ENCODE measurements around the gene CELSR1.

Gene CELSR1

DNA sequence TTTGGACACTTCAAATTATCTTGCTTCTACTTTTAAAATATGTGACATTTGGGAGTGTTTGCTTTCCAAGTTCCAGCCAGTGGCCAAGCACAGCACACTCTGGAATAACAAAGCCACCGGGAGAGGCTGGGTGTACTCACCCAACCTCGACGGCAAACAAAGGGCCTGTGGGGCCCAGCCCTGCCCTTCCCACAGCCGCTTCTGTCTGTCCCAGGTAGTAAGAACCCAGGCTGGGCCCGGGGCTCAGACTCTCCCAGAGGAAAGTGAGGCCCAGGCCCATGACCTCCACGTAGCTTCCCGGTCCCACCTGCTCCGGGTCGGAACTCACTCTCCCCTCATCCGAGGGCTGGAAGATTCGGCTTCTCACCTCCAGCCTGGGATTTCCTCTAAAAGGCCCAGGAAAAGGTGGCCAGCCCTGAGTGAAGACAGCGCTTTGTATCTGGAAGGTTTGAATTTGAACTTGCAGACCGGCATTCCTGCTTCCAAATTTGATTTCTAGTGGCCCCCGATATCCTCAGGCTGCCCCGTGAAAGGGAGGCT lies 93.5 kb downstream of the CELSR1 start:
- no peak for DNase-seq (ENCODE audit: low read depth)

DNA sequence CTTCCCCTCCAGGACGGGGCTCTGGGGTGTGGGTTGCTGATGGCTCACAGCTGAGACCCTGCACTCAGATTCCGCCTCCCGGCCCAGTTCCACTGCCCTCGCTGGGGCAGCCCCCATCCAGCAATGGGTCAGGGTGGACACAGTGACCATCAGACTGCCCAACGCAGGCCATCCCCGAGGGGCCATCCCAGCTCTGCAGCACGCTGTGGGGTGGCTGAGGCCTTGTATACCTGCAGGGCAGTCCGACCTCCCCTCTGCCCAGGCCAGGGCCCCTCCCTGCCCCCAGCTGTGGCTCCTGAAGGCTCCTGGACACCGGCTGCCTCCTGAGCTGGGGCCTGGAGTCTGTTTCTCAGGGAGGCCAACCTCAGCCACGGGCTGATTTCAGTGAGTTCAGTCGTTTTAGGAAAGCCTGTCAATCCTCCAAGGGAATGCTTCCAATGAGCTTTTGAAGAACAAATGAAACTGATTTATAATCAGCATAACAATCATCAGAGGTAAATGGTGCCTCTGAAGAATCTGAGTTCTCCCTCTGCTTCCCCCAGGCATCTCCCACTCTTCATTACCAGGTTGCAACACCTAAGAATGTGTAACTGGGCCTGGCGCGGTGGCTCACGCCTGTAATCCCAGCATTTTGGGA lies 95.1 kb downstream of the CELSR1 start:
- no peak for DNase-seq (ENCODE audit: low read depth)

DNA sequence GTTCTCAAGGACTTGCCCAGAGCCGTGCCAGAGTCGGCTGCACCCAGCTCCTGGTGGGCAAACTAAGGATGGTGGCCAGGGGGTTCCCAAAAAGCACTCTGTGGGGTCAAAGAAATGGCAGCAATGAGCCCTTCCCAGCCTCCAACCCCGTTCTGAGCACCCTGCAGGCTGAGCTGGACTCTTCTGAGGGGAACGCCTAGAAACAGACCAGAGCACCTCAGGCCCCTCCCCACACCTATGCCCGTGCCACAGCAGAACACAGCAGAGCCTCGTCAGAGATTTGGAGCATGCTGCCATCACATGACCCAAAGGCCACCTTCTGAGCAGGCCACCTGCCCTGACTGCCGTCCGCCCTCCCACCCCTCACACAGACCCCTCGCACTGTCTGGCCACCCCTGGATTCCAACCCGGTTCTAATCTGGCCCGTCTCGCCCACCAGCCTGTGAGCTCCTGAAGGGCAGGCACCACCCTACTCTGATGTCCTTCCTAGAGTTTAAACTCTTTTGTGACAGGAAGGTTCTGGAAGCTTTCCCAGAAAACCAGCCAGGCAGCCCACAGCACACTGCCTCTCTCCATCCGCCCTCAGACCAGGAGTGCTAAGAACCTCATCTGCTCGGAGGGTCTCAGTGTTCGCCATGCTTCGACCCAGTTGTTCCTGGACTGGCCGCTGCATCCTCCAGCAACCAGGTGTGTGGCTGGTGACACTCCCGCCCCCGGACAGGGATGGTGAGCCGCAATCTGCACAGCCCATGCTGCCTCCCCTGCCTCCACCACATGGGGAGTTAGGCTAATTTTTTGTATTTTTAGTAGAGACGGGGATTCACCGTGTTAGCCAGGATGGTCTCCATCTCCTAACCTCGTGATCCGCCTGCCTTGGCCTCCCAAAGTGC lies 97.6 kb downstream of the CELSR1 start:
- DNase-seq (ENCODE audit: low read depth) = no peak

DNA sequence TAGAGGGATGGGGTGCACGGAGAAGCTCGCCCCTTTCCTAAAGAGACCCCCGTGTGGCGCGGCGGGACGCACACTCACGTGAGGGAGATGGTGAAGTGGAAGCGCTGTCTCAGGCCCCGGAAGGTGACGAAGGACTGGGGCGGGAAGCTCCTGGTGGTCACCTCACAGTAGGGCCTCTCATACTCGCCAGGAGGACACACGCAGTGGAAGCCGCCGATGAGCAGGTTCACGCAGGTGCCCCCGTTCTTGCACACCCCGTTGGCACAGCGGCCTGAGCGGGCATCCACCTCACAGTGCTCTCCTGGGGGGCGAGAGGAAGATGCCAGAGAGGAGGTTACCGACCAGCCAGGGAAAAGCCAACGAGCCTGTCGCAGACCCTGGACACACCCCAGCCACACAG lies 98.3 kb downstream of the CELSR1 start:
- no peak for DNase-seq (ENCODE audit: low read depth)

DNA sequence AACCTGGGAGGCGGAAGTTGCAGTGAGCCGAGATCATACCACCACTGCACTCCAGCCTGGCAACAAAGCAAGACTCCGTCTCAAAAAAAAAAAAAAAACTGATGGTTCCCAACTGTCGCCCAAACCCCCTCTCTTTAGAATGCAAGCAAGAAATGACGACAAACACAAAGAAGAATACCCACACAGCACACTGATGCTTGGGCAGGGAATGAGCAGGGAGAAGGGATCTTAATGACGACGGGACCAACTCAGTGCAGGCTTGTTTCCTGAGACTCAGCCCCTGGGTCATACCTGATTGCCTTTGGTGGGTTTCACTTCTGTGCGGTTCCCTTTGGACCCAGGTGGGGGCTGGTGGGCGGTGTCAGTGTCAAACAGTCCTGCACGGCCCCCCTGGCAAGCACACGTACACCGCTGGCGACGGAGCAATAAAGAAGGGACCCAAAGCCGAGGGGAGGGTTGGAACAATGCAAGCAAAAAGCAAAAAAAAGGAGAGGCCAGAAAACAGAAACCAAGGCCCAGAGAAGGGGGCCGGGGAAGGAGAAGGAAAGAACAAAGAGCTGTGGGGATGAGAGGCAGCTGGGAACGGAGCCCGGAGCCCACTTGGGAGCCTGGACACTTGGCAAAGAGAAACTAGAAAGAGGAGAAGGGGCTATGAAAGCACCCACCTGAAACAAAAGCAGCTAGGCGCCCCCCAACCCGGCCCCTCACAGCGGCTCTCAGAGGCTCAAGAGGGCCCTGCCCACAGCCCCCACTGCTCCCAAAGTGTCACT lies 99.6 kb downstream of the CELSR1 start:
- no peak for DNase-seq (ENCODE audit: low read depth)

DNA sequence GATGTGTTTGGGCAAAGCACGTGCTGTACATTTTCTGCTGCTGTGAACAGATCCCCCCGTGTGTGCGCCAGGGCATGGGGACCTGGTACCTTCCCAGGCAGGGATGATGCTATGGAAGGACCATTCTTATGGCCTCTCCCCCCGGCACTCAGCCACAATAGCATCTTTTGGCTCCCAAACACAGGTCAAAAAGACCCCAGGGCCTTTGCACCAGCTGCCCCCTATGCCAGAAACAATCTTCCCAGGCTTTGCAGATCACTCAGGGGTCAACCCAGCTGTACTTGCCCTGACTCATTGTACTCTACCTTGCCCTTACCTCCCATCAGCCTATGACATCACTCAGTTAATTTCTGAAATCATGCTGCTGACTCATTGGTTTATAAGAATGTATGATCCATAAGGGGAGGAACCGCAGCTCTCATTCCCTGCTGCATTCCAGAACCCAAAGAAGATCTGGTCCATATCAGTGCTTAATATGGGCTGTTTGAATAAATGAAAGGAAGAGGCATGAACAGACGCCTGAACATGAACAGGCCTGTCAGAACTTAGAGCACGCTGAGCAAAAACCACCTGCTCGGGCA lies 100.7 kb downstream of the CELSR1 start:
- no peak for DNase-seq (ENCODE audit: low read depth)

DNA sequence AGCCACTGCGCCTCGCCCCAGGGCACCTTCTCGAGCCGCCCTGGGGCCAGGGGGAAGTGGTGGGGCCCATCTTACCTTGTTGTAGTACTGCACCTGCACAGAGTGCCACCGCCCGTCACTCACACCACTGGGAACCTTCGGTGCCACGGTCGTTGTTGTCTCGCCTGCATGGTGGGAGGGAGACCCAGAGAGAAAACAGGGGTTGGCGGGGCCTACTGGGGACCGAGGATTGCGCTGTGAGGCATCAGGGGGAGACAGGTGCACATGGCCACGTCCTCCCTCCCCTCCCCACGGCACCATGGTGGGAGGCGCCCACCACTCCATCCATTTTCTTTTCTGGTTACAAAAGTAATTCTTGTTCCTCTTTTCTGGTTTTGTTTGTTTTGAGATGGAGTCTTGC lies 104.1 kb downstream of the CELSR1 start:
- no peak for DNase-seq (ENCODE audit: low read depth)

DNA sequence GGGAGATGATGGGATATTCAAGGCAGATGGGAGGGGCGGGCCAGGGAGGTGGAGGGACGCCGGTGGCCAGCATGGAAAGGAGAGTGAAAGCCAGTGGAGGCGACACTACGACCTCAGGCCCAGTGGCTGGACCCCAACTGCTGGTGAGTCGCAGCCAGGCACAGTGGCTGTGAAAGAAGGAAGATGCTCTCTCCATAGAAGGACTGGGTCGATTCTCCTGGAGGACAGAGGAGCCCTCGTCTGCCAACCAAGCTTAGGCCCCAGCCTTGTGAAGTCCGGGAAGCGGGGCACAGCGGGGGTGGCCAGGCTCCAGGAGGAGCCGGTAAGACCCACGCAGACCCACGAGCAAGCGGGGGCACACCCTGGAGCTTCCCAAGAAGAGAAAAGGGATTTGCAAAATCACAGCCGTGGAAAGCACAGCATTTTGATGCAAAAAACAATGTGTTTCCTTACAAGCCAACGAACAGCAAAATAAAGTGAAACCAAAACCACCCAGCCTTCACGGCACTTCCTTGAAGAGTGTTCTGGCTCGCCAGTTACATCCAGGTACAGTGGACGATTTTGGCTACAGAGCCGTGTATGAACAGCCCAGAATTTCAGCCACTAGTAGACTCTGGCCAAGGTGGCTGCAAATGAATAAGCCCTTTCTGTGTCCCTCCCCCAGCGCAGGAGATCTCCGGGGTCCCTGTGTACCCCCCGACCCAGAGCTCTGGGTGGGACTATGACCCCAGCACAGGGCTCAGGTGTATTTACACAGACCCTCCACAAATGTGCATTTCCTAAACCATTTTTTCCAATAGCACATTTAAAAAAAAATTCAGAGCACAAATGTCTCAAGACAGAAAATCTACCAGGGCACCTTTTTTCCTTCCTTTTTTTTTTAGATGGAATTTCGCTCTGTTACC lies 105.0 kb downstream of the CELSR1 start:
- no peak for DNase-seq (ENCODE audit: low read depth)

DNA sequence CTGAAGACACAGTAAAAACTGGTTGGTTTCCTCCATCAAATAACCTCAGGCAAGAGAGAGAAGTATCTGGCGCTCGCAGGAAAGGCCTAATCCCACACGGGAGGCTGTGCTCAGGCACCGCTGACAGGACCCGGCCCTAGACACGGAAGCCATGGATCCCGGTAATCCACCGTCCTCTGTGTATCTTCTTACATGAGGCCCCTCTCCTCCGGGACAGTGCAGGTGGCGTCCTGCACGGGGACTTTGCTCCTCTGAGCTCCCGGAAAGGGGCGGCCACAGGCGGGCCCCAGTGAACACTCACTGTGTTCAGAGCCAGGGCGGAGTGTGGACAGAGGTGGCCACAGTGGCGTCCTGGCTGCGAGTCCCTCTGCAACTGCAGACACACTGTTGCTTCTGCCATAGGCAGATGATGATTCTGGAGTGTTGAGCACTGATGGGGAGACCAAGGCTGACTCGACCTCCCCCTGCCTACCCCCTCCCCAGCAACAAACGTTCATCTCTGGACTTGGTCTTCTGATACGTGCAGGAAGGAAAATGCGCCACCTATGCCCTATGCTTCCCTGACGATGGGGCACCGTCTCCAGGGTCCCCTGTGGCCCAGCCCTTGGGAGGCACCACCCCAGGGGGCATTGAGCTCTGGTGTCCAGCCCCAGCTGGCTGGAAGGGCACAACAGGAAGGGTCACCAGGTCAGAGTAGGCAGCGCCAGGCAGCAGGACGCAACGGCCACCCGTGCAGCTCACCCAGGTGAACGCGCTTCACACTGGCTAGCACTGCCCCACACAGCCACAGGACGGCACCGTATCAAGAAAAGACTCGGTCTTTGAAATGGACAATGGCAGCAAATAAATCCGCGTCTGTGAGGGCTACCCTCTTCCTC lies 106.2 kb downstream of the CELSR1 start:
- DNase-seq (ENCODE audit: low read depth) = no peak

DNA sequence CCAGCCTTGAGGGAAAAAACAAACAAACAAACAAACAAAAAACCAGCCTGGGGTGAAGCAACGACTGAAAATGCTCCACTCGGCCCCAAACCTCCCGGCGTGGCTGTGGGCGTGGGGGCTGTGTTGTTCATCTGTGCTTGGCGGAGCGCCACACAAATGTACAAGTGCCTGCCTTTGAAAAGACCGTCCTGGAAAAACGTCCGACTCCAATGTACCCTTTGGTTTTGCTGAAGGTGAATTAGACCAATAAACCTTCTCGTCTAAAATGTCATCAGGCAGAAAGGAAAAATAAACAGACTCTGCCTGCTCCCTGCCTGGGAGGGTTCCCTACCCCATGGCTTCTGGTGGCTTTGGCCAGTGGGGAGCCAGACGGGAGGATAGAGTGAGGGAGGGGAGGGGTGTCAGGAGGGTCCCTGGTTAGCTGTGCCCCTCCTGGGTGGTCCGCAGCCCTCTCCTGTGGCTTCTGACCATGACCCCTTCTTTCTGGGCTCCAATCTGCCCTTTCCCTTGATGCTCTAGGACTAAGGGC lies 108.0 kb downstream of the CELSR1 start:
- DNase-seq (ENCODE audit: low read depth) = no peak

DNA sequence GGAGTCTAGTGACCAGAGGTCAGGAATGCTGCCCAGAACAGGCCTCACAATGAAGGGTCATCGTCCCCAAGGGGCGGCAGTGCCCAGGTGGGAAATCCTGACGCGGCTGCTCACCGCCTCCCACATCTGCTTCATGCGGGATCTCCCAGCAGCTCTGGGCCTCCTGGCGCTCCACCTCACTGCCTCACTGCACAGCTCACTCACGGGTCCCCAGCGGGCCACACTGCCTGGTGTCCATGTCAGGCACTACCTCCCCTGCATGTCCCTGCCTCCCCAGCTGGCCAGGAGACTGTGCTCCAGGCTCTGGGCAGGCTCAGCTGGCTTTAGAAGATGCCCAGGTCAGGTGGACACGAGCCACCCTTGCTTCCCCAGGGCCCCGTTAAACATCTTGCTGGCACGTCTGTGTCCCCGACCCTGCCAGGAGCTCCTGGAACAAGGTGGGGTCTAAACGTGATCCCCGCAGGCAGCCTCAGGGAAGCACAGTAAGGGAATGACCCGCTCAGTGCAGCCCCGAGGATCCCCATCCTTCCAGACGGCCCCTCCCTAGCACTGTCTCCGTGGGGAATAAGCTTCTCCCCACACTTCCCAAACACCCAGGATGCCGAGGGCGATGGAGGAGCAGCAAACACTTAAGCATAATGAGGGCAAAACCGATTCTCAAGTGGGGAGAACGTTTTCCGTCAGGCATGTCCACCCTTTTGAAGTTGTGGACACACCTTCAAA lies 108.7 kb downstream of the CELSR1 start:
- DNase-seq (ENCODE audit: low read depth) = no peak

DNA sequence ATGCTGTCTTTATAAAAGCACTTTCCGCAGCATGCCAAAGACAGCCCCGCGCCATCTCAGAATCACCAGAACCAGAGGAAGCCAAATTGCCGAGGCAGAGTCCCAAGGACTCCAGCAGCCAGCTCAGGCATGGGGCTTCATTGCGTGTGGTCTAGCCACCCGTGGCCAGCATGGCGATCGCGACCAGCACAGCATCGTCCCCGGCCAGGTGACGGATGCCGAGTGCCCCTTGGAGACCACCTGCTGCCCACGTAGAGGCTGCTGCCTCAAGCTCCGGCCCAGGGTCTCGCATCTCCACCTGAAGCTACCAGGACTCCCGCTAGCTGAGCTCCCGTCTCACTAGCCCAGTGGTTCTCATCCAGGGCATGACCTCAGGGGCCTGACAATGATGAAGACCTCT lies 109.2 kb downstream of the CELSR1 start:
- DNase-seq (ENCODE audit: low read depth) = no peak

DNA sequence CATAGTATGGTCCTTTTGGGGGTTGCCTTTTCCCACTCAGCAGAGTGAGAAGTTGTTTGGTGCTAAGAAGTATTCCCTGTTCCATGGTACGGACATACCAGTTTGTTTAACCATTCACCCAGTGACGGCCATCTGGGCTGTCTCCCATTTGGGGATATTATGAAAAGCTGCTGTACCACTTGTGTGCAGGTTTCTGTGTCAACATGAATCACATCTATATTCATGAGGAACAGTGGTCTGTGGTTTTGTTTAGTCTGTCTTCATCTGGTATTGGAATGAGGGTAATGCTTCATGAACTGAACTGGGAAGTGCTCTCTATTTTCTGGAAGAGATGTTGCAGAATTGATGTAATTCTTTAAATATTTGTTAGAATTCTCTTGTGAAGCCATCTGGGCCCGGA lies 112.4 kb downstream of the CELSR1 start:
- DNase-seq (ENCODE audit: low read depth) = no peak

DNA sequence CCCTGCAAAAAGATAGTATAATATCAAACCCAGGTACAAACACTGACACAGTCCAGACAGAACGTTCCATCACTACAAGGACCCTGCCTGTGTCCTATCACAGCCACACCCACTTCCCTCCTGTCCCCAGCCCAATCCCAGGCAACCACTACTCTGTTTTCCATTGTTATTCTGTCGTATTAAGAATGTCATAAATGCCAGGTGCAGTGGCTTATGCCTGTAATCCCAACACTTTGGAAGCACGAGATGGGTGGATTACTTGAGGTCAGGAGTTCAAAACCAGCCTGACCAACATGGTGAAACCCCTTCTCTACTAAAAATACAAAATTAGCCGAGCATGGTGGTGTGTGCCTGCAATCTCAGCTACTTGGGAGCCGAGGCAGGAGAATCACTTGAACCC lies 112.9 kb downstream of the CELSR1 start:
- no peak for DNase-seq (ENCODE audit: low read depth)

DNA sequence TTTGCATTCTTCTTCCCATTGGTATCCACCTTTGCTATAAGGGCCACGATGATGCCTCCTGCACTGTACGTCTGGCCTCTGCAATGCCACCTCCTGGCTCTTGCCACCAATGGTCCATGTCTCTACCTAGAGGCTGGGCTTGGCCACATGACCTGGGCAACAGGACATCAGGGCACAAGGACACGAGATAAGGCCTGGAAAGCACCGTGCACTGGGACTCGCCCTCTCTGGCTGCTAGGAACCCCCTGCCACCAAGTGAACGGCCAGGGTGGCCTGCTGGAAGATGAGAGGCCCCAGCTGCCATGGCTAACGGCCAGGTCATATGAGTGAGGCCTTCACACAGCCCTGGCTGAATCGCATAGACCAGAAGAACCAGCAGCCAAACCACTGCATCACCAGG lies 114.5 kb downstream of the CELSR1 start:
- no peak for DNase-seq (ENCODE audit: low read depth)

DNA sequence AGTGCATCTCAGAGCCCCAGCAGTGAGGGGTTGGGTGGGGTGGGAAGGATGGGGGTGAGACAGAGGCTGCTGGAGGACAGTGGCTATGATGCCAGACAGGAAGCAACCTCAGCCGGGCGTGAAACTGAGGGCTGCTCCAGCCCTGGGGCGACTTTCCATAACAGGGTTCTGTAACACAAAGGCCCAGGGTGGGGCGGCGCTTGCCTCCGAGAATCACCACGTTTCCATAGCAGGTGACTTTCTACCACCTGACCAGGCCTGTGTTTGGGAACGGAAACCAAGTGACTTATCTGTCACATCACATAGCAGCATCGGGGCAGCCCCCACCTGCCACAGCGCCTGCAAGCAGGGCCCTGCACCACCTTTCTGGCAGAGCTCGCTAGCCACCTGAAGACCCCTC lies 116.2 kb downstream of the CELSR1 start:
- DNase-seq (ENCODE audit: low read depth) = no peak

DNA sequence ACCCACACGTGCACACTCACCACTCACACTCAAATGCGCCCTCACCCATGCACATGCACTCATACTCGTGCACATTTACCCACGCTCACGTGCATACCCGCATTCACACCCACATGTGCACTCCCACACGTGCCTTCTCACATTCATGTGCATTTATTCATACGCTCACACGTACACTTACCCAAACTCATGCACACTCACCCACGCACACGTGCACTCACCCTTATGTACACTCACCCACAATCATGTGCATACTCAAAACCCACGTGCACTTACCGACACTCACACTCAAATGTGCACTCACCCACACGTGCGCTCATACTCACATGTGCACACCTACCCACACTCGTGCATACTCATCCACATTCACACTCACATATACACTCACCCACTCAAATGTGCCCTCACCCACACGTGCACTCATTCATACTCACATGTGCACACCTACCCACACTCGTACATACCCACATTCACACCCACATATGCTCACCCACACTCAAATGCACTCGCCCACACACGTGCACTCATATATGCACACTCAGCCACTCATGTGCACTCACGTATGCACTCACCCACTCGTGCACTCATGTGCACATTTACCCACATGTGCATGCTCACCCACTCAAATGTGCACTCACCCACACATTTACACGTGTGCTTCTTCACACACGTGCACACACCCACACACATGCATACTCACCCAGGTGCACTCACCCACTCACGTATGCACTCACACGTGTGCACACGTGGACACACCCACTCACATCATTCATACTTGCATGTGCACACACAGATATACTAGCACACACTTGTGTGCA lies 117.5 kb downstream of the CELSR1 start:
- DNase-seq (ENCODE audit: low read depth) = no peak

DNA sequence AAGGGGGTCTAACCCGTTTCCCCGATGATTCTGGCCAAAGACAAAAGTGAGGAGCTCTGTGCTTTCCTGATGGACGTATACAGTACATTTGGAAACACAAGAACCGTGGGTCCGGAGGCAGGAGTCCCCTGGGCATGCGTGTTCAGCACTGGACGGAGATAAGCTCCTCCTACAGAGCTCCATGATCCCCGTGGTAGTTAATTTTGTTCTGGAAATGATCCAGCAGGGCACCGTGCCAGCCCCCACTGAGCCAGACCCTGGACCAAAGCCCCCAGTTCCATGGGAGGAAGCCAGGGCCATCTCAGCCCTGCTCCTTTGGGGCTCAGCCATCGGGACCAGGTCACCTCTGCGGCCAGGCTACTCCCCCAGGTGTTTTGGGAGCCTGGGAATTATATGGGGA lies 118.6 kb downstream of the CELSR1 start:
- no peak for DNase-seq (ENCODE audit: low read depth)

Data from stimulated activated CD8-positive, alpha-beta memory T cell treated with anti-CD3 and anti-CD28 coated beads, Interleukin-7, amount 100 ng/mL, for 24 hours (primary cell).